ENCODE data around the gene WSB2.
"Not testable (repeated sequence)": the region's sequence is repeated elsewhere in the genome, so short reads cannot be mapped to it uniquely, and the experiment has no call there.

Gene WSB2

DNA sequence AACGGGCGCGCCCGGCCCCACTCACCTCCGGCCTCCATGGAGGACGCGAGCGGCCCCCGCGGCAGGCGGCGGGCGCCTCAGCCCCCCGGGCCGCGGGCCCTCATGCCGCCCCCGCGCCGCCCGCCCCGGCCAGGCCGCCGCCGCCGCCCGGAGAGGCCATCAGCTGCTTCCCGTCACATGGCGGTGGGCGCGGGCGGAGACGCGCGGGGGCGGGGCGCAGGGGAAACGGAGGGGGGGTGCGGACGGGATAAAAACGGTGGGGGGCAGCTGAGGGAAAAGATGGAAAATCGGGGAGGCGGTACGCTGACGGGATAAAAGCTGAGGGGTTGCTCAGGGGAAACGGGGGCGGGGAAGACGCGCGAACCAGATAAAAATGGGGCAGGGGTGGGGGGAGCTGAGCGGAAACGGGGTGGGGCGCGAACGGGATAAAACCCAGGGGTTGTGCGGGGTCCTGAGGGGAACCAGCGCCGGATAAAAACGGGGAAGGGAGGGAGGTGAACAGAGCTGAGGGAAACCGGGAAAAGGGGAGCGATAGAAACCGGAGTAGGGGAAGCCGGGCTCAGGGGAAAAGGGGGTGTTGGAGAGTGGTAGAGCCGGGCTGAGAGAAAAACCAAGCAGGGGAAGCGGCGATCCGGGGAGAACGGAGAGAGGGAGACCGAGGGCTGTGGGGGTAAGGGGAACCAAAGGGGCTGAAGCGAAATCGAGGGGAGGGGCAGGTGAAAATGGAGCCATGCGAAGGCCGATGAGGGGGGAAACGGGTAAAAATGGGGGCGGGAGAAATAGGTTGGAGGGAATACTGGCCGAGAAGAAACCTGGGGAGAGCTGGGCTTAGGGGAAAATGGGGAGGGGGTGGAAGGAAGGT is at the start of gene WSB2:
WSB2 (minus strand) TSS at position 169 of the 862 bp plus-strand sequence; CDS start at position 38, 131 bp downstream.
- DNase-seq: peak in 1 of 2 experiments; percentile 76

DNA sequence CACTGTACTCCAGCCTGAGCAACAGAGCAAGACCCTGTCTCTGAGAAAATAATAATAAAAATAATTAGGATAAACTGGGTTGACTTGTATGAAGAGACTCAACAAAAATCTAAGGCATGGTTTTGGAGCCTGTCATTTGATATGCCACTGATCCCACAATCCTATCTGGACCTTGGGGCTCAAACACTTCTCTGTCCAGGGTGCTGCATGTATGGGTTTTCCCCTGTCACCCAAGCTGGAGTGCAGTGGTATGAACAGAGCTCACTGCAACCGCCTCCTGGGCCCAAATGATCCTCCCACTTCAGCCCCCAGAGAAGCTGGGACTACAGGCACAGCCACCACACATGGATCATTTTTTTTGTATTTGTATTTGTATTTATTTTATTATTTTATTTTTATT is 48.1 kb upstream of the WSB2 start:
- no peak for DNase-seq

DNA sequence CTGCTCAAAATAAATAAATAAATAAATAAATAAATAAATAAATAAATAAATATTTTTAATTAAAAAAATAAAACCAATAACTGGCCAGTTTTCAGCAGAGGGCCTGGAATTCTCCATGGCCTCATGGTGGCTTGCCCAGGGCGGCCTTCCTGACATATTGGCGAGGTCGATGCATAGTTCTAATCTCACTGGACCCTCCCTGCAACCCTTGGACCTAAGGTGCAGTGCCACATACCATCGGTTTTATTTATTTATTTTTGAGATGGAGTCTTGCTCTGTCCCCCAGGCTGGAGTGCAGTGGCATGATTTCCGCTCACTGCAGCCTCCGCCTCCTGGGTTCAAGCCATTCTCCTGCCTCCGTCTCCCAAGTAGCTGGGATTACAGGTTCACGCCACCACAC is 46.7 kb upstream of the WSB2 start:
- DNase-seq: no peak

DNA sequence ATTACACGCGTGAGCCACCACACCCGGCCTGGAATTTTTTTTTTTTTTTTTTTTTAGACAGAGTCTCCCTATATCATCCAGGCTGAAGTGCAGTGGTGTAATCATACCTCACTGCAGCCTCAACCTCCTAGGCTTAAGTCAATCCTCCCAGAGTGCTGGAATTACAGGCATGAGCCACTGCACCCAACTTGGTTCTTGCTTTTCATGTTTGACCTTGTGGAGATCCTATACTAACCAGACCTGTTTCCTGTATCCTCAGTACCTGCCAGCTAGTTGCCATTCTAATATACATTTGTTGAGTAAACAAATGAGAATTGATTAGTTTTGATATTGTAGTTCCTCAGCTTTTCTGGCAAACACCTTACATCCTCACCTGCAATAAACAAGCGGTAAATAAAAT is 46.0 kb upstream of the WSB2 start:
- no peak for DNase-seq

DNA sequence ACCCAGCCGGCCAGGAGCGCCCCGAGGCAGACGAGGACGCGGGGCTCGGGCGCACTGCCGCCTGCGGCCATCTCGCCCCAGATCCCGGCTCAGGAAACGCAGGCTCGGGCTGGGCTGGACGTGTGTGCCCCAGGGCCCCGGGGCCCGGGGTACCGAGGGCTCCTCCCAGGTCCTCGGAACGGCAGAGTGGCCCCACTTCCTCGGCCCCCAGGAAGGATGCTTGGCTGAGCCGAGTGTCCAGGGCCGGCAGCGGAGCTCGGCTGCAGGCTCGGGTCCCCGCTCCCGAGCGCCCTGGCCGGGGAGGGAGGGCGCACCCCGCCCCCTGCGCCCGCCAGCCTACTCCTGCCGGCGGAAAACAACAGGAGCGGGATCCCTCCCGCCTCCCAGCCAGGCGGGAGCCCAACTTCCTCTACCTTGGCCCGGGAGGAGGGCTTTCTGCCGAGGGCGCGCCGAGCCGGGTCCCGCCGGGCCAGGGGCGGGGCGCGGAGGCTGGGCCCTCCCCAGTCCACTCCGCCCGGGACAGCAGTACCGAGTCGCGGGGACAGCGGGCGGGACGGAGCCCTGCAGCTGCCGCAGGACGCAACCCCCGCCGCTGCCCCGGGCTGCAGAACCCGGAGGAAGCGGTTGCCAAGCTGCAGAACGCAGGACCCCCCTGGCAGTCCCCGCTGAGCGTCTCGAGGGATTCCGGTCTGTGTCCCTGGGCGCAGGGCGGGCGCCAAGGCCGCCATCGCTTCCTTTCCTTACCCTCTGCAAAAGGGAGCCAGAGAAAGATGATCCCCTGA is 42.8 kb upstream of the WSB2 start, which contains the start of gene VSIG10:
VSIG10 (minus strand) TSS at position 411 of the 782 bp plus-strand sequence; CDS start at position 71, 340 bp downstream.
- peak; percentile 45 to 90 for DNase-seq

DNA sequence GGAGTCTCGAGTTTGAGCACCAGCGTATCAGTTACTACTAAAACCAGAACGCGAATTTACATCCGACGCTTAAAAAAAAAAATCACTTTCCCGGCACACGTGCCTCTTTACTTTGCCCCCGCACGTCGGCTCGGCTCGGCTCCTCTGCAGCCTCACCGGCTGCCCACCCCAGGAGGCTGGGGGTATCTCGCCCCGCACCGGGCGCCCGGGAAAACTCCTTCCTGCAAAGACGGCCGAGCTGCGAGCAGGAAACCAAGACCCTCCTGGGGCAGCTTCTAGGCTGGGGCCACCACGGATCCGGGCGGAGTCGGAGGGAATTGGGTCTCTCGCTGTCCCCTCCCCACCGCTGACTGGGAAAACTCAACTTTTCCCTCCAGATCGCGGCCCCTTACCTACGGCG is 42.2 kb upstream of the WSB2 start:
- peak; percentile 33 to 84 for DNase-seq

DNA sequence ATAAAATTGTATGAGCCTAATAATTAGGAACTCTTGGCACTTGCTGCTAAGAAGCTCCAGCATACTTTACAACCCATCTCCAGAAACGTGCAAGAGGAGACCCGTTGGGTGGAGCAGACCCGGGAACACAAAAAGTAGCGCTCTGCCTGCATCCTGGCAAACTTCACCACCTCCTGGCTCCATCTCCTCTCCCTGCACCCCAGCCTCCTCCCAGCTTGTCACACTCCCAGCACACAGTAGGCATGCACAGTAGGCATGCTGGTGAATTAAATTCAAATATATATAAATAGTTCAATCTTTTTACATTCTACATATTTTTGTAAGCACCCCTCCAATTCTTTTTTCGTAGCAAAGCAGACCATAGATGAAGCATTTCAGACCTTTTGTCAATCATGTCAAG is 41.6 kb upstream of the WSB2 start:
- DNase-seq: peak in 1 of 2 experiments; percentile 5

DNA sequence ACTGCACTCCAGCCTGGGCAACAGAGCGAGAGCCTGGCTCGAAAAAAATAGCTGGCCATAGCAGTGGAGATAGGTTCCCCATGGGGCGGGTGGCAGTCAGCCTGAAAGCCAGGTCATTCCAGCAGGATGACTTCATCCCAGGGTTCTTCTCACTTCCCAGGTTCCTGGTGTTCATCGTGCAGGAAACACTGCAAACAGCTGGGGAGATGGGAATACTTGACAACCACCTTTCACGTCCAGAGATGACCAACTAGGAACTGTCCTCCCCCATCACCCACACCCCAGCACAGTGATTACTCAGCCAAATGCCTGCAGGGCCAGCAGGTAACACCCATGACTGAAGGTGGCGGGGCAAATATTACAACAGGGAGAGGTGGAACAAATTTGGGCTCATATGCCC is 41.1 kb upstream of the WSB2 start:
- no peak for DNase-seq

DNA sequence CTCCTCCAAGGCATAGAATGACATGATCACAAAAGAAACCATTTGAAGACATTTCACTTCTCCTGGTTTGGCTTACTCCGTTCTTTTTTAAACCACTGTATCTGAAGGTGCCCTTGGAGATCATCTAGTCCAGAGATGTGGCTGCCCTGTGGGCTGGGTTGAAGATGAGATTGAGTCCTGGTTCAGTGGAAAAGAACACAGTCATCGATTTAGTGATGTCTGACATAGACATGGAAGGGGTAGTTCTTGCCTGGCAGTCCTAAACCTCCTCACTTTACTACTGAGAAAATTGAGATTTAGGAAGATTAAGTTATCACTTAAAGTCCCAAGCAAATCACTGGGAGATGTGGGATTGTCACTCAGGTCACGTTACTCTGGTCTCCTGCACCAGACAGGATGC is 40.1 kb upstream of the WSB2 start:
- DNase-seq: no peak

DNA sequence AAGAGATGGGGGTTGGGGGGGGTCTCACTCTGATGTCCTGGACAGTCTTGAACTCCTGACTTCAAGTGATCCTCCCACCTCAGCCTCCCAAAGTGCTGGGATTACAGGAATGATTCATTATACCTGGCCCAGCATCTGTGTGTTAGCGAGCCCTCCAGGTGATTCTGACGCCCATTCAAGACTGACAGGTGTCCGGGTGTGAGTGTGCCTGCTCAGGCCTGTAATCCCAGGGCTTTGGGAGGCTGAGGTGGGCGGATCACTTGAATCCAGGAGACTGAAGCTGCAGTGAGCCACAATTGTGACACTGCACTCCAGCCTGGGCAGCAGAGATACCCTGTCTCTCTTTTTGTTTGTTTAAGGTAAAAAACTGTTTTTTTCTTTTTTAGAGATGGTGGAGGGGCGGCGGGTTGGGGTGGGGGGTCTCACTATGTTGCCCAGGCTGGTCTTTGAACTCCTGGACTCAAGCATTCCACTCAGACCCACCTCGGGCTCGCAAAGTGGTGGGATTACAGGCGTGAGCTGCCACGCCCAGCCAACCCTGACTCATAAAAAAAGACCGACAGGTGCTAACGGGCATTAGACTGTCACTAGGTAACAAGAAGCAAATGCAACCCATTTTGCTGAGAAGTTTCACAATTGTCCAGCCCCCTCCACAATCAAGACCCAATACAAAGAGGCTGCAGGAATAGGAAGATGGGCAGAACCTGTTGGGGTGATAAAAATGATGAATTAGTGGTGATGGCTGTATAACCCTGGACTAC is 38.1 kb upstream of the WSB2 start:
- peak; percentile 84 to 89 for DNase-seq

DNA sequence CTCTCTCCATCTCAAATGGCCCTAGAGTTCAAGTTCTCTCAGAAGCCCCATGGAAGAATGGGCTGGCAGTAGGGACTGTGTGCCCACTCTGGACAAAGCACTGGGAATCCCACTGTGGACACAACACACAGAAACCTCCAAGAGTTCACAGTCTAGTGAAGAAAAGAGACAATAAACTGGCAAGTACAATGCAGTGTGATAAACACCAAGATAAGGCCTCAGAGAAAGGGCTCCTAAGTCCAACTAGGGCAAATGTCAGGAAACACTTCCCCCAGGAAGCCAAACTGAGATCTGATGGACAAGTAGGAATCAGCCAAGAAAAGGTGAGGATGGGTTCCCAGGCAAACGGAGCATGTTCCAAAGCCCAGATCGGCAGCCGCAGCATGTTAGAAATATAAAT is 37.4 kb upstream of the WSB2 start:
- no peak for DNase-seq

DNA sequence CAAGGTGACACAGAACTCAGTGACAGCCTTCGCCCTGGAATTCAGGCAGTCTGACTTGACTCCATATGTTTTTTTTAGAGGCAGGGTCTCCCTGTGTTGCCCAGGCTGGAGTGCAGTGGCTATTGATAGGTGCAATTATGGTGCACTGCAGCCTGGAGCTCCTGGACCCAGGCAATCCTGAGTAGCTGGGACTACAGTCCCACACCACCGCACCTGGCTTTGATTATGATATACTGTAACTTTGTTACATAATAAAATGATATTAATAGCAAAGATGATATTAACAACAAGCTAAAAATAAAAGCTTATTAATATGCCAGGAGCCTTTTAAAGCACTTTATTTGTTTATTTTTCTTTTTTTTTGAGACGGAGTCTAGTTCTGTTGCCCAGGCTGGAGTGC is 33.1 kb upstream of the WSB2 start:
- no peak for DNase-seq

DNA sequence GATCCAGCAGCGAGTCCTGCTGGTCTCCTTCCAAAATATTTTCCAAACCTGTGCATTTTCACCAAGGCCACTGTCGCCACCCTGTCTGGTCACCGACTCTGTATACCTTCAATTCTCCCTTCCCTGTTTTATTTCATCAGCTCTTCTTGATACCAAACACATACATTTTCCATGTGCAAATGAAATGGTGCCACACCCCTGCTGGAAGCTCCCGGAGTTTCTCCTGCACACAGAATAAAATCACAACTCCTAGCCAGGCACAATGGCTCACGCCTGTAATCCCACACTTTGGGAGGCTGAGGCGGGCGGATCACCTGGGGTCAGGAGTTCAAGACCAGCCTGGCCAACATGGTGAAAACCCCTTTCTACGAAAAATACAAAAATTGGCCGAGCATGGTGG is 28.8 kb upstream of the WSB2 start:
- DNase-seq: no peak

DNA sequence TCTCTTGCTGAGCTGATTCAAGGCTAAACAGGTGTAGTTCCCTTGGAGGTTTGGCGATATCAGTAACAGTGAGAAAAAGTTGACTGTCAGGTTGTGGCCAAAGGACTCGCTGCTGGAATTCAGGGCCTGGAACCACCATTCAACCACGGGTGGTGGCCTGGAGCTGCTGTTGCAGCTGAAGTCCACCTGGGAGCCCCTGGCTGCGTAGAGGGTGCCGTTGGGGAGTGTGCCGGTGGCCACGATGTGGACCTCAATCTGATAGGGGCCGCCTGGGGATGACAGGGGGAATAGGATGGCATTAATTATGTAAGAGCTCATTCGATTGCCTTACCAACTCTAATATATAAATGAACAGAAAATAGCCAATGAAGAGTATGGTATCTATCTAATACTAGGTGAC is 21.2 kb upstream of the WSB2 start:
- DNase-seq: no peak

DNA sequence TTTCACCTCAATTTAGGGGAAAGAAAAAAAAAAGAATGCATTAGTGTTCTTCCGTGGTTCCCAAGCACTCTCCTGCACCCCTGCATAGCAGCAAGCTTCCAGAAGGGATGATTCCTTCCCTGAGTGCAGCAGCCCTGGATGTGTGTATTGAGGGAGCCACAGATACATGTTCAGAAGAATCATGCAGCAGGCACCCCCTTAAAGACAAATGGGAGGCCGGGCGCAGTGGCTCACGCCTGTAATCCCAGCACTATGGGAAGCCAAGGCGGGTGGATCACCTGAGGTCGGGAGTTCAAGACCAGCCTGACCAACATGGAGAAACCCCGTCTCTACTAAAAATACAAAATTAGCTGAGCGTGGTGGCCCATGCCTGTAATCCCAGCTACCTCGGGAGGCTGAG is 20.5 kb upstream of the WSB2 start:
- not testable (repeated sequence) for DNase-seq

DNA sequence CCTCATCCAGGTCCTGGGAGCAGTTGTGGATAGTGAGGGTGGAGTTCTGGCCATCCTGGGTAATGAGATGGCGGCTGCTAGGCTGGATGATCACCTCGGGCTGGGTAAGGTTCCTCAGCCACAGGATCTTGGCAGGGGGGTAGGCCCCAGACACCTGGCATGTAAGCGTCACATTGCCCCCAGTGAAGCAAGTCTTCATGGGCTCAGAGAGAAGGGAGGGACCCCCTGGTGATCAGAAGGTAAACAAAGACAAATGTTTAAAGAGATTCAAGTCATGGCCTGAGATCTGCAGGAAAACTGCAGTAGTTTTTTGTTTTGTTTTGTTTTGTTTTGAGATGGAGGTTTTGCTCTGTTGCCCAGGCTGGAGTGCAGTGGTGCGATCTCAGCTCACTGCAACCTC is 12.8 kb upstream of the WSB2 start:
- DNase-seq: no peak

DNA sequence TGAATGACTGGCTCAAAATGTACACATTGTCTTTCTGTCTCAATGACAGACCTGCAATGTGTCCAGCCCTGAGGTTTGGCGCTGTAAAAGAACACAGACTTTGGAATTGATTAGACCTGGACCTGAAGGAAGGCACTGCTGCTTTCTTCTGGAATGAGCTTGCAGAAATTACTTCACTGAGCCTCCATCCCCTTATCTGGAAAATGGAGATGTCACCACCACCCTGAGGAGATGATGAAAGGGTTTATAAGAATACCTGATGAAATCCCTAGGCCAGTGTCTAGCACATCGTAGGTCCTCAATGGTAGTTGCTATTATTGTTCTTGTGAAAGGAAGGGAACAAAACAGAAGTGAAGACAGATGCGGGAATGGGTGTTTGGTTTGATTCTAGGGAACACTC is 9.7 kb upstream of the WSB2 start:
- DNase-seq: no peak

DNA sequence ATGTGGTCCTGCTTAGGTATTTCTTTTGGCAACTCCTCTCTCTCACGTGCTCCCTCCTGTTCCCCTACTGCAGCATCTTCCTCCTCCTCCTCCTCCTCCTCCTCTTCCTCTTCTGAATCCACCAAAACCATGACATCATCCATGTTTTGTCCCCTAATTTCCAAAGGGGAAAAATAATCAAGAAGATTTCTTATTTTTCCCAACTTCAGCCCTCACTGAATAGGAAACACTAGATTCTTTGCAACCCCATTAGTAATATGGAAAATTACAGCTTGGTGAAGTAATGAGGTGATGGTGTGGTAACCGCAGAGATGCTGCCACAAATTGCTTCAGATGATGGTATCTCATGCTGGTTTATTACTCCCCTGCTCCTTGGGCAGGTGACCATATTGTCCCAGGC is 7.5 kb upstream of the WSB2 start:
- DNase-seq: no peak

DNA sequence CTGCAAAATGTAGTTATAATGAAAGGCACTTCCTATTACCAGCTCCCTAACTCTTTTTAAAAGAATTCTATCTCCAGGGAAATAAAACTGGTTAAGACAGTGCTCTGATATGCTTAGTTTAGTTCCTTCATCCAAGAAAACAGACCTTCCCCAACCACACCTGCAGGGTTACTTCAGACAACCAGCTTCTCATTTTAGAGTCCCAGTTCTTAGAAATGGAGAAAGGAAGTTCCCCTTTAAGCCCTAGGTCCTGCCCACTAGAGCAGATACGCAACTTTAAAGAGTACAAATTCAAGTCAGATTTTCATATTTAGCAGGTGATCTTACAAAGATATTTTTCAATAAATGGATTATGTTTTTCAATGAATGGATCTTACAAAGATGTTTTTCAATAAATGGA is 4.4 kb upstream of the WSB2 start:
- DNase-seq: no peak

DNA sequence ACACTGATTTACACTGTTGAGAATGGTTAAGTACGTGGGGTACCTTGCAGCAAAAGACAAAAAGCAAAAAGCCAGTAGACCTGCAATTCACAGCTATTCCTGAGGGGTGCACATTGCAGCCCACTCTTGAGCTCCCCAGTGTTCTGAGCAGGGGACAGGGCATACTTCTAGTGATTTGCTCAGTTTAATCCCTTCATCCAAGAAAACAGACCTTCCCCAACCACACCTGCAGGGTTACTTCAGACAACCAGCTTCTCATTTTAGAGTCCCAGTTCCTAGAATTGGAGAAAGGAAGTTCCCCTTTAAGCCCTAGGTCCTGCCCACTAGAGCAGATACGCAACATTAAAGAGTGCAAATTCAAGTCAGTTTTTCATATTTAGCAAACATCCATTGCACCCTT is 3.6 kb upstream of the WSB2 start:
- peak in 1 of 2 experiments; percentile 15 for DNase-seq

DNA sequence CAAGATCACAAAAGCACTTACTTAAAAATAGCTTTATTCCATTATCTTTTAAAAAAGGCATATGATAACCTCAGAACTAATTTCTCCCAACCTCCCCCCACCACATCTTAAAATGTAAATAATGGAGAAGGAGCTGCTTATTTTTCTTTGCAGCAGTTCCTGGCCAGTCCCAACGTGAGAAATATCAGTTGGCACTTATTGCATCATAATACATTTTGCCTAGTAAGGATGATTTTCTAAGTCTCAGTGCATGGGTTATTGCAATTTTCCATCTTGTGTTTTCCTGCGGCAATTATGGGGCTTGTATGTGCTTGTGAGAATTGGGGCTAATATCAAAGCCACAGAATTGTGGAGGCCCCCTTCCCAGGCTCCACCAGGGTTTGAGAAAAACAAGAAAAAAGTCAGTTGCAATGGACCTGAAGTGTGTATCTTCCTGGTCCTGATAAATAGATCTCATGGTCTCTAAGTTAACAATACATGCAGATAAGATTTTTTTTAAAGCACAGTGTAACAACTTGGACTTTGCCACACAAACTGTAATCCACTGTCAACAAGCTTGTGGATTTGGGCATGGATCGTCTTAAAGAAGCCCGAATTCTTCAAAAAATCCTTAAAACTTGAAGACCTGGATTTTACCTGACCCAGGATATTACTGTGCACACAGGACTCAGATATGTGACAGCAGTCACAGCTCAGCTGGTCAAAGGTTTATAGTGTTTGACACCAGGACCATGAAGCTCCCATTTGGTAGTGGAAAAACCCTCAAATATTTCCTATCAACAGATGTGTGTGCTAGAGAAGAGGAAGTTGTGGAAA is 2.8 kb upstream of the WSB2 start:
- DNase-seq: no peak

Data from NCI-H526 (cell line).